Activated CD8-positive, alpha-beta T cell treated with anti-CD3 and anti-CD28 coated beads, Interleukin-2, amount 10 ng/mL, durations not matched to agents 7 days and 5 days (primary cell): Measurements from ENCODE around the gene RAB25. TPM values are rescaled to one million over a fixed set of nuclear protein-coding genes. Genes with fewer than 3 reads are reported as not detected.

Experiments
- ATAC-seq: fragments of 150-1000 bp; cut with Tn5 transposase; one replicate; pipeline ENCODE4 v1.10.0; 2021; ENCODE audit warnings: moderate library complexity
- CTCF ChIA-PET: fragments of 350-600 bp; sonication (Branson Sonifier 250); formaldehyde crosslinking; loops from one replicate; lab custom pipeline; 2021; ENCODE audit warnings: antibody characterized with exemption; lab: Charles Lee
- POLR2A ChIA-PET: fragments of 350-600 bp; sonication (Branson Sonifier 250); formaldehyde crosslinking; loops from one replicate; lab custom pipeline; 2021; ENCODE audit warnings: antibody characterized with exemption; lab: Charles Lee
- DNase-seq: peaks from one replicate; pipeline ENCODE4 v3.0.0-alpha.2; 2020
- H3K27ac Mint-ChIP-seq: one replicate; pipeline ENCODE4 v1.8.0; 2021; ENCODE audit warnings: mild to moderate bottlenecking, mixed read lengths
- H3K27me3 Mint-ChIP-seq: one replicate; pipeline ENCODE4 v1.8.0; 2021; ENCODE audit warnings: low read depth, mixed read lengths
- H3K36me3 Mint-ChIP-seq: one replicate; pipeline ENCODE4 v1.8.0; 2021; ENCODE audit warnings: low read depth, mixed read lengths
- H3K4me1 Mint-ChIP-seq: one replicate; pipeline ENCODE4 v1.8.0; 2021; ENCODE audit warnings: low read depth, mixed read lengths
- H3K4me3 Mint-ChIP-seq: one replicate; pipeline ENCODE4 v1.8.0; 2021; ENCODE audit warnings: mild to moderate bottlenecking, mixed read lengths
- H3K9me3 Mint-ChIP-seq: one replicate; pipeline ENCODE4 v1.8.0; 2022; ENCODE audit warnings: mixed read lengths; ENCODE audit not compliant: insufficient read depth
- total RNA-seq, 2 experiments: library from RNA; stranded (reverse); gene quantifications; one replicate each; pipeline ENCODE4 v1.2.3, GENCODE V29; 2021

Gene RAB25
- total RNA-seq, 2 experiments from 2014 or later: 0.50 TPM; not detected in 1

DNA sequence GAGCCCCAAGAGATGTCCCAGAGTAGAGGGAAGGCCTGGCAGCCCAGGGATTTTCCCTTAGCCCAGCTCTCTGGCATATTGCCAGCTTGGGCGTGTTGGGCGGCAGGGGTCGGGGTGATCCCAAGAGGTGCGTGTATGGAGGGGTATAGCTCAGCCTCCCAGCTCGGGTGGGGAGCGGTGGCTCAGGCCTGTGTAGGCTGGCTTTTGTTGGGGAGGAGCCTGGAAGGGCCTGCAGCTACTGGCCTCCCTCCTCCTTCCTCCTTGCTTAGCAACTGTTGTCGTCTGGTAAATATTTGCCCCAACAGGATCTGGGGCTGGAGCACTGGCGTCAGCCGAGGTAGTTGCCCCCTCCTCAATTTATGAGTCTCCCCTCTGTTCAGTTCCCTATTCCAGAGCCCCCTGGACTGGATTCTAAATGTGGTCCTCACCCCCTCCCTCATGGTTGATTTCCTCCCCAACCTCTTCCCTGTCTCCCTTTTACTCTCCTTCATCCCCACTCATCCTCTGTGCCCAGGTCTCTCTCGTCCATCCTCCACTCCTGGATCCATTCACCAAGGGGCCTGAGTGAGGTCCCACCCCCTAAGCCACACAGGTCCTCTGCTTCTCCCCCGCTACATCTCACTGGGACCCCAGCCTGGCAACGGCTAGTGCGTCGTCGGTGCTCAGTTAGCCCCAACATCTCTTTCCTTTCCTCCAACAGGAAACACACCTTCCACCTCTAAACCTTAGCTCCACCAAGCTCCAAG, 43.3 kb downstream of the RAB25 start:
- peak; percentile 17 for ATAC-seq
- ChIA-PET CTCF (interaction anchor here (1.0 to 1.9 kb wide), 4 partner anchors 7 to 38 kb away, joined by 3 to 9 read pairs (median 6); partner anchors contain the start of gene LMNA), POLR2A (interaction anchor here (1.0 kb wide), 1 partner anchor 22 kb away, joined by 3 read pairs; no protein-coding TSS in a partner anchor)
- peaks cover 35% of the 10 kb centered on the region for H3K4me1 Mint-ChIP-seq
- no peak overlapping the region for H3K4me3 Mint-ChIP-seq
- H3K27ac Mint-ChIP-seq: peak overlapping the region; percentile 12
- H3K36me3 Mint-ChIP-seq: no peaks in the 10 kb centered on the region
- DNase-seq: no peak
- H3K9me3 Mint-ChIP-seq: no peaks in the 10 kb centered on the region
- H3K27me3 Mint-ChIP-seq: peaks cover 35% of the 10 kb centered on the region

DNA sequence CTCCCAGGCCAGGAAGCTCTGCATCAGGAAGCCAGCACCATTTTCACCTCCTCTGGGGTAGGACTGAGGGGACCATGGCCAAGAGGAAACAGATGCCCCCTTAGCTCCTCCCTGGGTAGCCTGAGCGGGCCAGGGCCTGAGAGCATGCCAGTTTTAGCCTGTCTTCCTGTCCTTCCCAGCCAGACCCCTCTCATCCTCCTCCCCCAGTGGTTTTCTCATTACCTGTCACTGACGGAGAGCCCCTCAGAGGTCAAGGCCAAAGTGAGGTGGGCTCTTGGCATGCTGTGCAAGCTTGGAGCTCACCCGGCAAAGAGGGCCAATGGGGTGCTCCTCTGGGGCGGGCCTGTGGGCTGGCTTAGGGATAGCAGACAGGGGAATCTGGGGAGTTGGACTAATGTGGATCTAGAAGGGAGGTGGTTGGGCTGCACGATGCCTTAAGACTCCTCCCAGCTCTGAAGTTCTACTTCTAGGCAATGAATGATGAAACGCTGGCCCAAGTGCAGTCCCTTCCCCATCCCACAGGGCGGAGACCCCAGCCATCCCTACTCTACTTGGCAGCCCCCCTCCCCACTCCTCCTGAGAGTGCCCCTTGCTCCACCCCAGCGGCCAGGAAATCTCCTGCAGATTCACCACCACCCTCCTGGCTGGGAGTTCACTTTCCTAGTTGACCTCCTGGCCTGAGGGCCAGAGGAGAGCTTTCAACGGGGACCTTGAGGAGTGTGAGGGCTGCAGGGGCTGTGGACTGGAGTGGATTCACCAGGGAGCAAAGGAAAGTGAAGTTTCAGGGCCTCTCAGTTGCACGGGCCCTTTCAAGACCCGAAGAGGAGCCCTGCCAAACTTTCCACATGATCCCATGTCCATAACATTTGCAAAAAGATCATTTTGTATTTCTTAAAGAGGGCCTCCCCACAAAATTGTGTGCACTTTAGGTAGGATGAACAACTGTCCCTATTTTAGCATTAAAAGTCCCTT, 44.2 kb downstream of the RAB25 start:
- POLR2A ChIA-PET: interaction anchor here (1.0 to 1.5 kb wide), 2 partner anchors 8 to 21 kb away, joined by 3 to 5 read pairs; no protein-coding TSS in a partner anchor
- ATAC-seq: no peak
- peaks cover 35% of the 10 kb centered on the region for H3K27me3 Mint-ChIP-seq
- peaks cover 35% of the 10 kb centered on the region for H3K4me1 Mint-ChIP-seq
- peak overlapping the region; percentile 56 for H3K4me3 Mint-ChIP-seq
- CTCF ChIA-PET: interaction anchor here (1.0 to 2.9 kb wide), 7 partner anchors 8 to 39 kb away, joined by 3 to 38 read pairs (median 7); partner anchors contain the start of gene LMNA
- H3K9me3 Mint-ChIP-seq: no peaks in the 10 kb centered on the region
- no peak for DNase-seq
- no peaks in the 10 kb centered on the region for H3K36me3 Mint-ChIP-seq
- no peak overlapping the region for H3K27ac Mint-ChIP-seq

DNA sequence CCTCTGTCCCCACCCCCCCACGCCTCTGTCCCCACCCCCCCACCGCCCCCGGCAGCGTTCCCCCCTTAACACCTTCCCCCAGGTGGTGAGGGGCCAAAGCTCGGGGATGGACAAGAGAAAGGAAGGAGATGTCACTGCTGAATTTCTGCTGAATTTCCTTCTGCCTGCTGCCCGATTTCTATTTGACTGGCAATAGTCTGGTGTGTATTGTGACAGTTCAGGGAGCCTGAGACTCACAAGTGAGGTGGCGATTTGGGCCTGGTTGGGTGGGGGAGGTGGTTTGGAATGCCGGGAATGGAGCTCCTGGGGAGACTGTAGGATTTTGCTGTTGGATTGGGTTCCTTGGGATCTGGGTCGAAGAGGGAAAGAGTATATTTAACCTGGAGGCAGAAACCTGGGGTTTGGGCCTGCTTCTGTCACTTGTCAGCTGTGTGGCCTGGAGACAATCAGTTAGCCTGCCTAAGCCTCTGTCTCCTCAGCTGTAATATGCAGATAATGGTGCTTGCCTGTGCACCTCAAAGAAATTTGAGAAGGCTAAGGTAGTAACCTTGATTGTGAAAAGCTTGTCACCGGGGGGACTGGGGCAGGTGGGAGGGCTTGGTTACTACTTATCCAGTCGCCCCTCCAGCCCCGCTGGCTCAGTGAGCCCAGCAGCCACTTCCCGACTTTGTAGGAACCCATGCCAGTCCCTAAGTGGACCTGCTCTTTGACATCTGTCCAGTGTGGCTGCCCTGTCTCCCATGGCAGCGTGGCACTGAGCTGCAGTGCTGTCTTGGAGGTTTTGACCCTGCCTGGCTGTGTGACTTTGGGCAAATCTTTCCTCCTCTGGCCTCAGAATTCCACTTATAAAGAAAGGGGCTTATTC, 45.9 kb downstream of the RAB25 start:
- ATAC-seq (no peak), DNase-seq (no peak)
- no peaks in the 10 kb centered on the region for H3K36me3 Mint-ChIP-seq
- POLR2A ChIA-PET: interaction anchor here (1.1 to 1.5 kb wide), 2 partner anchors 10 to 20 kb away, joined by 3 to 5 read pairs; no protein-coding TSS in a partner anchor
- H3K27me3 Mint-ChIP-seq: peaks cover 29% of the 10 kb centered on the region
- peak overlapping the region; percentile 69 for H3K27ac Mint-ChIP-seq
- CTCF ChIA-PET: interaction anchor here (0.9 to 2.9 kb wide), 5 partner anchors 9 to 23 kb away, joined by 5 to 38 read pairs (median 11); no protein-coding TSS in a partner anchor
- H3K4me3 Mint-ChIP-seq: peak overlapping the region; percentile 24
- H3K9me3 Mint-ChIP-seq: no peaks in the 10 kb centered on the region
- H3K4me1 Mint-ChIP-seq: peaks cover 35% of the 10 kb centered on the region

DNA sequence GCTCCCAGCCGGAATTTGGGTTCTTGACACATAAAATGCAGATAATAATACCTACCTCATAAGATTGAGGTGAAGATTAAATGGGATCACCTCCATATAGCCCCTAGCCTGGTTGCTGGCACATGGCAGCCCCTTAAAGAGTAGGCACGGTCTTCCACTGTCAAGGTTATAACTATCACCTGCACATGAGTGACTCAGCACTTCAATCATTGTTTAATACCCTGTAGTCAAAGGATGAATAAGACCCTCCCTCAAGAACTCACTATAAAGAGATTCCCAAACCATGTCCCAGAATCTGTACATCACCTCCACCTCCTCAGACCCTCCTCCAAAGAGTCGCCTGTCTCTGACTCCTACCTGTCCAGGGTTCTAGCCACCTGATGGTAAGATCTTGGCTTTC, 47.1 kb downstream of the RAB25 start:
- H3K36me3 Mint-ChIP-seq: no peaks in the 10 kb centered on the region
- H3K27me3 Mint-ChIP-seq: peaks cover 36% of the 10 kb centered on the region
- H3K4me3 Mint-ChIP-seq: no peak overlapping the region
- no peaks in the 10 kb centered on the region for H3K9me3 Mint-ChIP-seq
- POLR2A ChIA-PET: interaction anchor here (1.1 kb wide), 1 partner anchor 19 kb away, joined by 3 read pairs; no protein-coding TSS in a partner anchor
- peaks cover 32% of the 10 kb centered on the region for H3K4me1 Mint-ChIP-seq
- CTCF ChIA-PET: interaction anchor here (2.9 kb wide), 1 partner anchor 11 kb away, joined by 38 read pairs; no protein-coding TSS in a partner anchor
- no peak overlapping the region for H3K27ac Mint-ChIP-seq
- ATAC-seq (no peak), DNase-seq (no peak)

DNA sequence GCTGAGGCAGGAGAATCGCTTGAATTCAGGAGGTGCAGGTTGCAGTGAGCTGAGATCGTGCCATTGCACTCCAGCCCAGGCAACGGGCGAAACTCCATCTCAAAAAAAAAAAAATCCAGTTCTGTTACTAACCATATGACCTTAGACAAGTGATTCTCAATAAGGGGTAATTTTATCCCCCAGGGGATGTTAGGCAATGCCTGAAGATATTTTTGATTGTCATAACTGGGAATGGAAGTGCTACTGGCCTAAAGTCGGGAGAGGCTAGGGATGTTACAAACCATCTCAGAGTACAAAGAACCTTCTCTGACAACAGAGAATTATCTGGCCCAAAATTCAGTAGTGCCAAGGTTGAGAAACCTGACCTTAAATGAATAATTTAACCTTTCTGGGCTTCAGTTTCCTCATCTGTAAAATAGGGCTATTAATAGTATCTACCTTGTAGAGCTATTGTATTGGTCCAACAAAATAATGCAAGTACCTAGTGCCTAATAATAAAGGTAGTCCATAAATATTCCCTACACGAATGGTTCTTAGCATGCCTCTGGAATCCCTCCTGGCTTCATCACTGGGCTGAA, 47.8 kb downstream of the RAB25 start:
- Mint-ChIP-seq H3K27ac (no peak overlapping the region), H3K9me3 (no peaks in the 10 kb centered on the region), H3K4me3 (no peak overlapping the region), H3K27me3 (peaks cover 42% of the 10 kb centered on the region), H3K4me1 (peaks cover 28% of the 10 kb centered on the region), H3K36me3 (no peaks in the 10 kb centered on the region)
- CTCF ChIA-PET: interaction anchor here (1.1 to 2.1 kb wide), 2 partner anchors 12 to 37 kb away, joined by 3 to 13 read pairs; no protein-coding TSS in a partner anchor
- ATAC-seq: no peak
- POLR2A ChIA-PET: no interaction called here
- no peak for DNase-seq

DNA sequence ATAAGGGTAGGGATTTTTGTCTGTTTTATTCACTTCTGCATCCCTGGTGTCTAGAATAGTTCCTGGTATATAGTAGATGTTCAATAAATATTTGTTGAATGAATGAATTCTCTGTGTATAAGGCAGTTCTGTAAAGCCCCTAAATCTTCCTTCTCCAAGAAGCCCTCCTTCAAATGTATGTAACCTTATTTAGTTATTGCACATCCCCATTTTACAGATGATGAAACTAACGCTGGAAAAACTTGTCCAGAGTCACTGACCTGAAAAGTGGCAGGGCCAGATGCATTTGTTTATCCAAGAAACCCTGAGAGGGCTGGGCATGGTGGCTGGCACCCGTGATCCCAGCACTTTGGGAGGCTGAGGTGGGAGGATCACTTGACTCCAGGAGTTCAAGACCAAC, 49.3 kb downstream of the RAB25 start:
- Mint-ChIP-seq H3K27me3 (peaks cover 52% of the 10 kb centered on the region), H3K36me3 (no peaks in the 10 kb centered on the region), H3K9me3 (no peaks in the 10 kb centered on the region), H3K4me1 (peaks cover 32% of the 10 kb centered on the region), H3K27ac (no peak overlapping the region), H3K4me3 (no peak overlapping the region)
- ChIA-PET POLR2A (no interaction called here), CTCF (interaction anchor here (1.3 to 2.1 kb wide), 2 partner anchors 13 to 20 kb away, joined by 4 to 13 read pairs; no protein-coding TSS in a partner anchor)
- no peak for DNase-seq
- ATAC-seq: no peak

DNA sequence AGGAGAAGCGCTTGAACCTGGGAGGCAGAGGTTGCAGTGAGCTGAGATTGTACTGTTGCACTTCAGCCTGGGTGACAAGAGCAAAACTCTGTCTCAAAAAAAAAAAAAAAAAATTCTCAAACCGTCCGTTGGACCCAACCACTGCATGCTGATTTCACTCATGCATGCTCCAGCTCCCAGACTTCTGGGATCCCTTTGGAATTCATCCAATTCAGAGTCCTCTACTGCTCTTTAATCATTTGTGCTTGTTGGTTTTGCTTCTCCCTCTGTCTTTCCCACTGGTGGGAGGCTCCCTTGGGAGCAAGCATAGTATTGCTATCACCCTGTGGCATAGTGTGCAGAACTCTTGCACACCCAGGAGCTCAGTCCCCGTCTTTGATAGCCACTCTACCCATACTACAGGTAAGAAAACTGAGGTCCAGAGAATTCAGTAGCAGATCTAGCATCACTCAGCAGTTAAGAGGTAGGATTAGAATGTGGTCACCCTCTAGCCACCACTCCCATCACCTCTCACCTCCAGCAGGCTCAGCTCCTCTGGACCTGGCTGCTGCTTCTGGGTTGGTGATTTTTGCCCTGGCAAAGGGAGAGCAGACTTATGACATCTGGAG, 50.5 kb downstream of the RAB25 start:
- Mint-ChIP-seq H3K4me3 (no peak overlapping the region), H3K9me3 (no peaks in the 10 kb centered on the region), H3K4me1 (peaks cover 28% of the 10 kb centered on the region), H3K36me3 (no peaks in the 10 kb centered on the region), H3K27me3 (peaks cover 61% of the 10 kb centered on the region), H3K27ac (no peak overlapping the region)
- no peak for ATAC-seq
- ChIA-PET CTCF (interaction anchor here (1.0 to 11.2 kb wide), 4 partner anchors 13 to 274 kb away, joined by 3 to 112 read pairs (median 40); no protein-coding TSS in a partner anchor), POLR2A (interaction anchor here (0.6 kb wide), 1 partner anchor 13 kb away, joined by 3 read pairs; no protein-coding TSS in a partner anchor)
- DNase-seq: no peak

DNA sequence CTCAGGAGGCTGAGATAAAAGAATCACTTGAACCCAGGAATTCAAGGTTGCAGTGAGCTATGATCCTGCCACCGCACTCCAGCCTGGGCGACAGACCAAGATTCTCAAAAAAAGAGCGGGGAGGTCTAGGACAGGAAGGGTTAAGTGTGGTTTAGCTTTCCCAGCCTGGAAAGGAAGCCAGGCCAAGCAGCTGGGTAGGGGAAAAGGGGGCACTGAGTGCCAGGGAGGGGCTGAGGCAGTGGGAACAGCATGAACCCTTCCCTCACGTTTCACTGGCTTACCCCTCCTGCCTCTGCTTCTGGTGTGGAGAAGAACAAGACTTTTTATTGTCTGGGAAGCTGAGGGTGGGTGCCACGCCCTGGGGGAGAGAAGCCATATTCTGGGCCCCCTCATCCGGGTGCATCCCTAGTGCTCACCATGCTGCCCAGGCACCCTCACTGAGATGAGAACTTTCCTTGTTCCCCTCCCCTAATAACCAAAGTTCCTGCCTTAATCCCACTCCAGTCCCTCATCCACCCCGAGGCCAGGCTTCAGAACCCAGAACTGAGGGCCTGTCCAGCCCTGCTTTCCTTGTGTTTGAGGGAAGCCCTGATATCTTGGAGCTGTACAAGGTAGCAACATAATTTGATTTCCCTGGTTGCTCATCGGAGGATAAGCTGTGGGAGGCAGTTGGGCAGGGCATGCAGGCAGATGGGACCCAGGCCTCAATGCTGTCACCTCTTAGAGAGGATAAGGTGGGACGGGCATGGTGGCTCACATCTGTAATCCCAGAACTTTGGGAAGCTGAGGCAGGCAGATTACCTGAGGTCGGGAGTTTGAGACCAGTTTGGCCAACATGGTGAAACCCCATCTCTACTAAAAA, 51.5 kb downstream of the RAB25 start:
- no peak overlapping the region for H3K4me3 Mint-ChIP-seq
- ATAC-seq: no peak
- peak overlapping the region; percentile 30 for H3K27ac Mint-ChIP-seq
- H3K9me3 Mint-ChIP-seq: no peaks in the 10 kb centered on the region
- H3K27me3 Mint-ChIP-seq: peaks cover 57% of the 10 kb centered on the region
- ChIA-PET POLR2A (interaction anchor here (0.9 kb wide), 1 partner anchor 91 kb away, joined by 3 read pairs; no protein-coding TSS in a partner anchor), CTCF (interaction anchor here (1.4 to 11.2 kb wide), 3 partner anchors 12 to 16 kb away, joined by 4 to 112 read pairs (median 76); no protein-coding TSS in a partner anchor)
- no peaks in the 10 kb centered on the region for H3K36me3 Mint-ChIP-seq
- H3K4me1 Mint-ChIP-seq: peaks cover 24% of the 10 kb centered on the region
- DNase-seq: no peak

DNA sequence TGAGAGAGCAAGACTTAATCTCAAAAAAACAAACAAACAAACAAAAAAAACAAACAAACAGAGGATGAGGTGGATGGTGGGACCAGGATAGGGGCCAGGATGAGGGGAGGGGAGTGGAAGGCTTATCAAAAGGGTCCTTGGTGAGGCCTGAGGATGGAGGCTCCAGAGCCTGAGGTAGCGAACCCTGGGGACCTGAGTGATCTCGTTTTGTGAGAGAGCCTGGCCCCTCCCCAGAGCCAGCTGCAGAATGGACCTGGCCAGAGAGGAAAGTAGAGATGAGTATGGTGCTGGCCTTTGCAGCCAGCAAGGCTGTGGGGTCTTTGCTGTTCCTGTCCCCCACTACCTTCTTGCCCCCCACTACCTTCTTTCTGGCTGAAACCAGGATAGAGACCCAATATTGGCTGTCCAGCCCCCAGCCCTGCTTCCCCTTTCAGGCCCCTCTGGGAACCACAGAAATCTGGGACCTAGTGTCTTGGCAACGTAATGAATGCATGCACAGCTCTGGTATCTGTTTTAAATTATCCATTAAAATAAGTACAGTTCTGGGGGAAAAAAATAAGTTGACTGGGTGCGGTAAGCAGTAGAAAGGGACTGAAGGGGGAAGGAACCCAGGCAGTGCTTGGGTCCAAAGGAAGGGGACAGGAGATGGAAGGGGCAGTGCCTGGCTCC, 52.5 kb downstream of the RAB25 start:
- no peak for ATAC-seq
- no peaks in the 10 kb centered on the region for H3K36me3 Mint-ChIP-seq
- H3K4me3 Mint-ChIP-seq: no peak overlapping the region
- ChIA-PET POLR2A (interaction anchor here (0.6 to 1.6 kb wide), 3 partner anchors 16 to 530 kb away, joined by 3 to 8 read pairs (median 3); no protein-coding TSS in a partner anchor), CTCF (interaction anchor here (1.0 to 11.2 kb wide), 3 partner anchors 15 to 114 kb away, joined by 5 to 112 read pairs (median 76); no protein-coding TSS in a partner anchor)
- H3K27ac Mint-ChIP-seq: no peak overlapping the region
- peaks cover 24% of the 10 kb centered on the region for H3K4me1 Mint-ChIP-seq
- DNase-seq: no peak
- H3K27me3 Mint-ChIP-seq: peaks cover 55% of the 10 kb centered on the region
- H3K9me3 Mint-ChIP-seq: no peaks in the 10 kb centered on the region
